SK-N-SH (cell line): ENCODE results near the gene SCFD1. TPM values are rescaled to one million over a fixed set of nuclear protein-coding genes. Genes with fewer than 3 reads are reported as not detected.
"Not testable (repeated sequence)": the region's sequence is repeated elsewhere in the genome, so short reads cannot be mapped to it uniquely, and the experiment has no call there.

Experiments used
- CTCF ChIA-PET: fragments of 300-600, 350-600 bp; formaldehyde crosslinking; extraction: SDS; loops from one replicate; lab custom pipeline; 2021; lab: Yijun Ruan, JAX
- POLR2A ChIA-PET: fragments of 350-600 bp; sonication (Branson Sonifier 250); formaldehyde crosslinking; extraction: SDS; loops from one replicate; lab custom pipeline; 2020; ENCODE audit warnings: antibody characterized with exemption, inconsistent platforms; lab: Yijun Ruan, JAX
- DNase-seq: peaks from one replicate; pipeline ENCODE4 v3.0.0; 2012
- H2AFZ ChIP-seq: fragments of 200-600 bp; sonication (generic); 2 replicates; pipeline ENCODE4 v1.8.1; 2016; ENCODE audit warnings: antibody characterized with exemption, mild to moderate bottlenecking, low read depth
- H3F3A ChIP-seq: fragments of 200-600 bp; sonication (generic); replicated peaks from 2 replicates; pipeline ENCODE3; 2016; ENCODE audit warnings: antibody characterized with exemption, mild to moderate bottlenecking; ENCODE audit not compliant: insufficient read depth
- H3K27ac ChIP-seq, 2 experiments: fragments of 200-500 bp in 1 of 2; fragments of 200-600 bp in 1 of 2; sonication (Bioruptor generic) in 1 of 2; sonication (generic), shearing (Covaris generic) in 1 of 2; 2 replicates each; pipeline versions ENCODE4 v1.5.1 to v1.6.1; 2014 to 2016; ENCODE audit warnings: low read depth in 2 of 2, inconsistent platforms in 1 of 2, low read length in 1 of 2, mild to moderate bottlenecking in 1 of 2, mixed read lengths in 1 of 2
- H3K27me3 ChIP-seq: fragments of 200-600 bp; sonication (generic), shearing (Covaris generic); 2 replicates; pipeline ENCODE4 v1.6.1; 2016; ENCODE audit warnings: mixed run types; ENCODE audit not compliant: insufficient read depth
- H3K36me3 ChIP-seq, 2 experiments: fragments of 200-500 bp in 1 of 2; fragments of 200-600 bp in 1 of 2; sonication (Bioruptor generic) in 1 of 2; sonication (generic) in 1 of 2; replicated peaks in 1 of 2; 2 replicates each; pipeline versions ENCODE3 to v1.5.1; 2014 to 2016; ENCODE audit warnings: low read length in 1 of 2, mild to moderate bottlenecking in 1 of 2; ENCODE audit not compliant: insufficient read depth in 2 of 2, control insufficient read depth in 1 of 2
- H3K4me1 ChIP-seq, 2 experiments: fragments of 200-500 bp in 1 of 2; fragments of 200-600 bp in 1 of 2; sonication (Bioruptor generic) in 1 of 2; sonication (generic), shearing (Covaris generic) in 1 of 2; 2 replicates each; pipeline versions ENCODE4 v1.5.1 to v1.6.1; 2014 to 2016; ENCODE audit warnings: low read depth in 1 of 2, low read length in 1 of 2, mixed run types in 1 of 2; ENCODE audit not compliant: insufficient read depth in 2 of 2, control insufficient read depth in 1 of 2
- H3K4me2 ChIP-seq: fragments of 200-600 bp; sonication (generic), shearing (Covaris generic); 2 replicates; pipeline ENCODE4 v1.6.1; 2017; ENCODE audit warnings: mixed run types
- H3K4me3 ChIP-seq, 2 experiments: fragments of 200-500 bp in 1 of 2; fragments of 200-600 bp in 1 of 2; sonication (Bioruptor generic) in 1 of 2; sonication (generic), shearing (Covaris generic) in 1 of 2; 2 replicates each; pipeline versions ENCODE4 v1.5.1 to v1.8.1; 2014 to 2016; ENCODE audit warnings: low read depth in 2 of 2, inconsistent platforms in 1 of 2, low read length in 1 of 2, mild to moderate bottlenecking in 1 of 2, mixed read lengths in 1 of 2, moderate library complexity in 1 of 2
- H3K79me2 ChIP-seq: fragments of 200-600 bp; sonication (generic); 2 replicates; pipeline ENCODE4 v1.8.1; 2017; ENCODE audit warnings: mild to moderate bottlenecking; ENCODE audit not compliant: insufficient read depth
- H3K9ac ChIP-seq: fragments of 200-600 bp; sonication (generic); 2 replicates; pipeline ENCODE4 v1.6.1; 2017; ENCODE audit warnings: mixed run types
- H3K9me2 ChIP-seq: fragments of 200-600 bp; sonication (generic); 2 replicates; pipeline ENCODE4 v1.6.1; 2017; ENCODE audit warnings: mixed run types
- H3K9me3 ChIP-seq: fragments of 200-600 bp; sonication (generic); 2 replicates; pipeline ENCODE4 v1.6.1; 2017; ENCODE audit warnings: mixed run types, mild to moderate bottlenecking, moderate library complexity
- H4K20me1 ChIP-seq: fragments of 200-600 bp; sonication (generic); 2 replicates; pipeline ENCODE4 v1.6.1; 2017; ENCODE audit warnings: mild to moderate bottlenecking, mixed run types; ENCODE audit not compliant: insufficient read depth
- CTCF ChIP-seq: fragments of 200-600 bp; sonication (generic); IDR thresholded peaks from 2 replicates; pipeline ENCODE4 v1.6.1; 2017; ENCODE audit warnings: antibody characterized with exemption, mild to moderate bottlenecking, moderate library complexity
- ELF1 ChIP-seq: IDR thresholded peaks from 2 replicates; pipeline ENCODE4 v1.4.0; 2012
- EP300 ChIP-seq, 2 experiments: IDR thresholded peaks; 2 replicates each; pipeline versions ENCODE4 v1.4.0 to v1.6.1; 2012; ENCODE audit warnings: borderline replicate concordance in 1 of 2, low read depth in 1 of 2, low read length in 1 of 2
- FOXM1 ChIP-seq: IDR thresholded peaks from 2 replicates; pipeline ENCODE4 v1.4.0; 2012; ENCODE audit warnings: low read depth, mild to moderate bottlenecking
- GATA2 ChIP-seq: sonication (generic); formaldehyde crosslinking; IDR thresholded peaks from 2 replicates; pipeline ENCODE4 v1.5.0; 2020; ENCODE audit warnings: mild to moderate bottlenecking, missing genetic modification reagents
- JUND ChIP-seq: IDR thresholded peaks from 2 replicates; pipeline ENCODE4 v1.4.0; 2012
- MEF2A ChIP-seq: IDR thresholded peaks from 2 replicates; pipeline ENCODE4 v1.4.0; 2012; ENCODE audit warnings: low read depth, borderline replicate concordance
- MXI1 ChIP-seq: IDR thresholded peaks from 2 replicates; pipeline ENCODE4 v1.6.1; 2012; ENCODE audit warnings: mild to moderate bottlenecking, low read depth, low read length, improper control_type of control experiment
- NFIC ChIP-seq: IDR thresholded peaks from 2 replicates; pipeline ENCODE4 v1.4.0; 2012; ENCODE audit warnings: borderline replicate concordance
- NRF1 ChIP-seq: IDR thresholded peaks from 2 replicates; pipeline ENCODE4 v1.6.1; 2012; ENCODE audit warnings: low read depth, mild to moderate bottlenecking, low read length
- RAD21 ChIP-seq: IDR thresholded peaks from 2 replicates; pipeline ENCODE4 v1.6.1; 2012; ENCODE audit warnings: mild to moderate bottlenecking, low read length
- RXRA ChIP-seq: IDR thresholded peaks from 2 replicates; pipeline ENCODE4 v1.4.0; 2012; ENCODE audit warnings: low read depth, mild to moderate bottlenecking, borderline replicate concordance
- SIN3A ChIP-seq: IDR thresholded peaks from 2 replicates; pipeline ENCODE4 v1.6.1; 2012; ENCODE audit warnings: low read depth, mild to moderate bottlenecking, low read length, moderate library complexity, borderline replicate concordance
- SMC3 ChIP-seq: IDR thresholded peaks from 2 replicates; pipeline ENCODE4 v1.6.1; 2012; ENCODE audit warnings: low read depth, low read length, improper control_type of control experiment
- TEAD4 ChIP-seq: IDR thresholded peaks from 2 replicates; pipeline ENCODE4 v1.4.0; 2012; ENCODE audit warnings: mild to moderate bottlenecking, borderline replicate concordance; ENCODE audit not compliant: insufficient read depth
- USF1 ChIP-seq: IDR thresholded peaks from 2 replicates; pipeline ENCODE4 v1.4.0; 2012; ENCODE audit warnings: low read depth, borderline replicate concordance
- USF2 ChIP-seq: fragments of 150-350 bp; IDR thresholded peaks from 2 replicates; pipeline ENCODE4 v1.6.1; 2017; ENCODE audit warnings: antibody characterized with exemption, low read length, low read depth, borderline replicate concordance
- YY1 ChIP-seq: IDR thresholded peaks from 2 replicates; pipeline ENCODE4 v1.4.0; 2012; ENCODE audit warnings: low read depth, mild to moderate bottlenecking
- WGBS: methylation state at CpG from one replicate; pipeline ENCODE4 v1.1.6; 2017; ENCODE audit warnings: low lambda C conversion rate; 5-methylcytosine and 5-hydroxymethylcytosine counted together
- polyA plus RNA-seq, 3 experiments: library from polyadenylated mRNA; depleted of rRNA; stranded (reverse); fragments of >200 nt; gene quantifications; 2 replicates each; pipeline ENCODE4 v1.2.3, GENCODE V29; 2012

The SCFD1 gene
- polyA plus RNA-seq, 1 of the 3 experiments (the other 2 are of a cell fraction): 31.4 TPM

- Histone ChIP-seq H3K36me3 (peaks cover 78 to 83% of the 10 kb centered on the region in 2 experiments), H3K27ac (no peak overlapping the region), H3K4me2 (no peak overlapping the region), H3K79me2 (peaks cover 6% of the 10 kb centered on the region; the same call in 1 of the 2 replicates), H3K27me3 (no peaks in the 10 kb centered on the region), H3K9me2 (no peaks in the 10 kb centered on the region), H3K4me3 (no peak overlapping the region), H3K4me1 (no peaks in the 10 kb centered on the region), H4K20me1 (no peaks in the 10 kb centered on the region), H3F3A (no peaks in the 10 kb centered on the region), H3K9ac (no peak overlapping the region), H3K9me3 (no peaks in the 10 kb centered on the region), H2AFZ (no peak overlapping the region)
- TF ChIP-seq FOXM1 (no peak), SIN3A (no peak), NFIC (no peak), RAD21 (no peak), USF2 (no peak), CTCF (no peak), MEF2A (no peak), USF1 (no peak), TEAD4 (no peak), GATA2 (CRISPR knock-in tag) (no peak), NRF1 (no peak), EP300 (IDR thresholded peaks at IDR 0.05; ENCODE audit: borderline replicate concordance in 1 of 2, low read depth in 1 of 2, low read length in 1 of 2) (no peak), JUND (no peak), YY1 (no peak), MXI1 (no peak), ELF1 (no peak)
- no peak for DNase-seq
- 95% methylated on average over 3 of the region's 3 CpGs for WGBS
- ChIA-PET POLR2A (no interaction called here), CTCF (interaction anchor here (1.4 kb wide), 1 partner anchor 18 kb away, joined by 3 read pairs; no protein-coding TSS in a partner anchor)
Measured at GRCh38 chr14:30638926-30639325, 16.8 kb downstream of the SCFD1 start.

GRCh38 chr14:30641207-30641606 lies 19.1 kb downstream of the SCFD1 start:
- Histone ChIP-seq H3K4me1 (no peaks in the 10 kb centered on the region), H3K9me3 (no peaks in the 10 kb centered on the region), H3K9ac (no peak overlapping the region), H3K9me2 (no peaks in the 10 kb centered on the region), H2AFZ (no peak overlapping the region), H3F3A (no peaks in the 10 kb centered on the region), H3K36me3 (peaks cover 61 to 86% of the 10 kb centered on the region in 2 experiments), H3K4me2 (no peak overlapping the region), H4K20me1 (no peaks in the 10 kb centered on the region), H3K27me3 (no peaks in the 10 kb centered on the region), H3K4me3 (no peak overlapping the region), H3K27ac (no peak overlapping the region), H3K79me2 (peaks cover 28% of the 10 kb centered on the region)
- WGBS: 94% methylated on average over 1 of the region's 1 CpG
- POLR2A ChIA-PET: no interaction called here
- no peak for DNase-seq
- TF ChIP-seq SMC3: no peak
- no peak for TF ChIP-seq RXRA
- CTCF ChIA-PET: no interaction called here

GRCh38 chr14:30644462-30644861 lies 22.3 kb downstream of the SCFD1 start:
- DNase-seq, H2AFZ ChIP-seq, H3K9me2 ChIP-seq, POLR2A ChIA-PET, H4K20me1 ChIP-seq, H3K9me3 ChIP-seq, H3F3A ChIP-seq, H3K4me2 ChIP-seq, H3K9ac ChIP-seq, H3K4me3 ChIP-seq, H3K4me1 ChIP-seq, H3K27me3 ChIP-seq, H3K27ac ChIP-seq, CTCF ChIA-PET: not testable (repeated sequence)
- Histone ChIP-seq H3K79me2 (peaks cover 35% of the 10 kb centered on the region), H3K36me3 (peaks cover 42 to 75% of the 10 kb centered on the region in 2 experiments)
- 95% methylated on average over 5 of the region's 5 CpGs for WGBS
